ENCODE results near the gene STYXL2.

The STYXL2 gene

DNA sequence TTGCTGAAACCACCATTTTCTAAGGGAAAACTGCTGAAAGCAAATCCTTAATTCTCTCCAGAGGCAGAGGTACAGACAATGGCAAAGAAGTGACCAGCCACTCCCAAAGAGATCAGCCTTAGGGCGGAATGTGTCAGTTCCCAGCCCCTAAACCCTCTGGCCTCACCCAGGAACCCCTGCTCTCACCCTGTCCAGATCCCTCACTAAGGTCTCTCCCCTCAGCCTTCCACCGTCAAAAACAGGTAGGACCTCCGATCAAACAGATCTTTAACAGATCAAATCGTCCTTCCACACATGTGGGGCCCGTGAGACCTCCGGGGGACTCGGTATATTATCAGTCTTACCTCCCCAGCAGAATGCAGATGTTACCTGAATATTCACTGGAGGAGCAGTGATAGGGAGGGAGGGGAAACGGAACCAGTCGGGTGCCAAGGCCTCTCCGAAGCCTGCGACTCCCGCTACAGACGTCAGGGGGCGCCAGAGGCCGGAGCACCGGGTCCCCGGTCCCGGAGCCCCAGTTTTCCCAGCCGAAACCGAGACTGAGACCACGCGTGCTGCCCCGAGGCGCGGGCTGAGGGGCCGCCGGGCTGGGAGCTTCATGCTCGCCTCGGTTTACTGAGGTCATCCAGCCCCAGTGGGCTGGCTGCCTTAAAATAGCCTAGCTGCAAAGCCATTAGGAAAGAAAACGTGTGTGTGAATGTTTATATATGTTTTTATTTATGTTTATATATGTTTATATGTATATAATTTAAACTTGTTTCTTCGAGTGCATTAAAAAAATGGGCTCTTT lies 27.3 kb upstream of the STYXL2 start:
- DNase-seq (ENCODE audit: low spot score in 2 of 2) (peak; percentile 79 to 93), ATAC-seq (ENCODE audit: low read depth) (peak; percentile 93)
- H3K9me3 Mint-ChIP-seq: no peaks in the 10 kb centered on the region
- H3K27ac Mint-ChIP-seq: no peak overlapping the region
- peaks cover 10% of the 10 kb centered on the region for H3K27me3 Mint-ChIP-seq
- H3K4me3 Mint-ChIP-seq: no peak overlapping the region
- H3K36me3 Mint-ChIP-seq: no peaks in the 10 kb centered on the region
- H3K4me1 Mint-ChIP-seq: peaks cover 5% of the 10 kb centered on the region

DNA sequence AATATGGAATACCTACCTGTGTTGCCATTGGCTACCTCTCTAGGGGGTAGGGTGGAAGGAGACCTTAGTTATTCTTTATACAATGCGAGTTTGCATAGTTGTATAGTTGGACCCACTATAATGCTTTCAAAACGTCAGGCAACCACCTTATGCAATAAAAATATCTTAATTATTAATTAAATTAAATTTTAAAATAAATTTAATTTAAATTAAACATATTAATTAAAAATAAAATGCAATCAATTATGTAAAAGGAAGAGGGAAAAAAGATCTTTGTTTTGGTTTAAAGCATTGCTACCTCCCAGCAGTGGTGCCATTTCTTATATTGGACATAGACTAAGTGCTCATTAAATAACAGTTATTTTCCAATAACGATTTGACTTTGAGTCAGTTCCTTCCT lies 26.0 kb upstream of the STYXL2 start:
- no peaks in the 10 kb centered on the region for H3K9me3 Mint-ChIP-seq
- H3K27ac Mint-ChIP-seq: no peak overlapping the region
- peaks cover 10% of the 10 kb centered on the region for H3K27me3 Mint-ChIP-seq
- no peaks in the 10 kb centered on the region for H3K36me3 Mint-ChIP-seq
- ATAC-seq (ENCODE audit: low read depth) (no peak), DNase-seq (ENCODE audit: low spot score in 2 of 2) (no peak)
- peaks cover 5% of the 10 kb centered on the region for H3K4me1 Mint-ChIP-seq
- no peak overlapping the region for H3K4me3 Mint-ChIP-seq

DNA sequence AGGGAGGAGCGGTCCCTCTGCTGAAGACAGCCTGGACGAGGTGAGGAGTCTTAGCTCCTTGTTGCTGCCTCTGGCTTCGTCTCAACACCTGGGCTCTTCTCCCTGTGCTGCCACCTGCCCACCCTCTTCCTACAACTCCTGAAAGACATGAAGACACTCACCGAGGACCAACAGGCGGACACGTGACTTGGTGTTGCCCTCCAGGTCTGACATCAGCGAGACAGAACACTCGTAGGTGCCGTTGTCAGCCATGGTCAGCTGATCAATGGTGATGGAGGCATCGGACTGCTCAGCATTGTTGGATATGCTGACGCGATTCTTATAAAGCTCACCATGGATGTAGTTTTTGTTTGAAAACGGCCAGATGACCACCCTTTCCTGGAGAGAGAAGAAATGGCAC lies 25.1 kb upstream of the STYXL2 start:
- no peaks in the 10 kb centered on the region for H3K9me3 Mint-ChIP-seq
- peaks cover 10% of the 10 kb centered on the region for H3K27me3 Mint-ChIP-seq
- H3K27ac Mint-ChIP-seq: no peak overlapping the region
- DNase-seq (ENCODE audit: low spot score in 2 of 2): no peak
- no peaks in the 10 kb centered on the region for H3K36me3 Mint-ChIP-seq
- no peak for ATAC-seq (ENCODE audit: low read depth)
- H3K4me1 Mint-ChIP-seq: peaks cover 5% of the 10 kb centered on the region
- no peak overlapping the region for H3K4me3 Mint-ChIP-seq

DNA sequence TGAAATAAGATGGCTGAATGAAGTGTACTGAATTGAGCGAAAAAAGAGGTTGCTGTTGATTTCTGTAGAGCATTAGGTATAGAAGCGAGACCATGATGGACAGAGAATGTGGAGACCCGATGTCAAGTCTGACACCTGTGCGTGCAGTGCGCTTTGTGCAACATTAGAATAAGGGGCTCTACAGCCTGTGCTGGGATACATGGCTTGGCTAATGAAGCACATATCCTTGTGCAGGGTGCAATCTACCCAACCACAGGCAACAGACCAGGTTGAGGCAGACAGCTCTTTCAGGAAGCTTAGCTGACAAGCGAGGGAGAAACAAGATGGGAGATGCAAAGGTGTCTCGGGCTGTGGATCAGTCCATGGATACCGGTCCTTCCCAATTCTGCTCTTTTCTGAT lies 22.6 kb upstream of the STYXL2 start:
- Mint-ChIP-seq H3K36me3 (no peaks in the 10 kb centered on the region), H3K9me3 (no peaks in the 10 kb centered on the region), H3K27me3 (peaks cover 23% of the 10 kb centered on the region), H3K27ac (no peak overlapping the region), H3K4me1 (peaks cover 5% of the 10 kb centered on the region), H3K4me3 (no peak overlapping the region)
- ATAC-seq (ENCODE audit: low read depth) (no peak), DNase-seq (ENCODE audit: low spot score in 2 of 2) (no peak)

DNA sequence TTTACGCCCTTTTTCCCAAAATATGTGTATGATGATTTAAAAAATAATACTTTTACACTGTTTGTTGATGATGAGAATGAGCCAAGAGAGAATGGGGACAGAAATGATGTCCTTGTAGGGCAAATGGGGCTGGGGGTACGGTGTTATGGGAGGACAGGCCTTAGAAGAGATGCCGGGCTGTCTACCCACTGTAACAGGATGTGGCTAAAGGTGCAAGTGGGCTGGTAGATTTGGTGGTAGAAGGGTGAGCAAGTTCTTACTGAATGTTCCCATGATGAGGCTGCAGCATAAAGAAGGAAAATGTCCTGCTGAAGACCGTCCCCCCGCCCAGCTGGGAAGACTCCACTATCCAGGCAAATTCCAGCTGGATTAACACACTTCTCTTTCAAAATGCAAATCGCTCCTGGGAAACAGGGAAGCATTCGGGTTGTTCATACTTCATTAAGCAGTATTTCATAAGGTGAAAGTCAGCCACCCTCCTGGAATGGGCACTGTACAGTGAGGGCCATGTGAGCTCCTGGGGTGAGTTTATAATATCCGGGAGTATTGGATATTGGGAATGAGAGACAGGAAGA lies 17.7 kb upstream of the STYXL2 start:
- DNase-seq (ENCODE audit: low spot score in 2 of 2): no peak
- peaks cover 30% of the 10 kb centered on the region for H3K27me3 Mint-ChIP-seq
- peaks cover under 1% of the 10 kb centered on the region for H3K4me1 Mint-ChIP-seq
- H3K4me3 Mint-ChIP-seq: no peak overlapping the region
- no peak for ATAC-seq (ENCODE audit: low read depth)
- no peaks in the 10 kb centered on the region for H3K36me3 Mint-ChIP-seq
- H3K9me3 Mint-ChIP-seq: no peaks in the 10 kb centered on the region
- no peak overlapping the region for H3K27ac Mint-ChIP-seq

DNA sequence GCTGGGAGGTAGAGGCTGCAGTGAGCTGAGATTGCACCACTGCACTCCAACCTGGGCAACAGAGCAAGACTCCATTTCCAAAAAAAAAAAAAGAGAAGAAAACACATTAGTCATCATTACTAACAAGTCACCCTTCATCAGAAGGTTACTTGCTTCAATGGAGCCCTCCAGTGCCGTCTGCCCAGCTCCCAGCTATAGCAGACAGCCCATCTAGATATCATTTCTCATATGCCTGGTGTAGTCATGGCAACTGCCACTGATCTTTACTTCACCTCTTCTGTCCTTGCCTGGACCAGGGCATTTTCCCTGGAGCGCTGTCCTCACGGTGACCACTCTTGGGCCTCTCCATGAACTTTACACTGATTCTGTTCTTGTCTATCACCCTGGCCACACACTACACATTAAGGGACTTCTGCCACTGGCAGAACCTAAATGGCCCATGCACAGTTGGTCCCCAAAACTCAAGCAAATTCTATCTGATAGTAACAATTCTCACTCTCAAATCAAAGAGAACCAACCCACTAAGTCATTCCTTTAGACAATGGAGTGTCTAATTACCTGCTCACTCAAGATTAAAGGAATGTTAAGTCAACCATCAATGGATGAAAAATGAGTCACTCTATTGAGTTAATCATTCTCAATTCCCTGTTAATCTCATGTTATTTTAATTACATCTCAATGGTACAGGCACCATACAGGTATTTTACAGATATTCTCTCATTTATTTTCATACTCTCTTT lies 16.6 kb upstream of the STYXL2 start:
- no peak for DNase-seq (ENCODE audit: low spot score in 2 of 2)
- Mint-ChIP-seq H3K4me1 (no peaks in the 10 kb centered on the region), H3K9me3 (no peaks in the 10 kb centered on the region), H3K27me3 (peaks cover 36% of the 10 kb centered on the region), H3K36me3 (no peaks in the 10 kb centered on the region), H3K4me3 (no peak overlapping the region), H3K27ac (no peak overlapping the region)
- ATAC-seq (ENCODE audit: low read depth): no peak

DNA sequence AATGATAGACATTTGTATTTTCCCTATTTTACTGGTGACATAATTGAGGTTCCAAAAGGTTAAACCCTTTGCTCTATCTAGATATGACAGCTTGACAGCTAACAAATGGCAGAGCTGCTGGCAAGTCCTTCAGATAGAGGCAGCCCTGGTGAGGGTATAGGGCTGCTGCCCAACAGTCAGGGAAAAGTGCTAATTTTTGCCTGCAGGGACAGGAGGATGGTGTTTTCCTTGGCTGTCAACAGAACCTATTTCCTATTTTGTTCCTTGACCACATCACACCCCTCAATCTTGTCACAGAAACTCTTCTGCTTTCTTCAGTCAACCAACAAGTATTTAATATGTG lies 16.0 kb upstream of the STYXL2 start:
- H3K36me3 Mint-ChIP-seq: no peaks in the 10 kb centered on the region
- no peak for DNase-seq (ENCODE audit: low spot score in 2 of 2)
- no peak overlapping the region for H3K4me3 Mint-ChIP-seq
- H3K4me1 Mint-ChIP-seq: no peaks in the 10 kb centered on the region
- peaks cover 37% of the 10 kb centered on the region for H3K27me3 Mint-ChIP-seq
- ATAC-seq (ENCODE audit: low read depth): no peak
- H3K9me3 Mint-ChIP-seq: no peaks in the 10 kb centered on the region
- no peak overlapping the region for H3K27ac Mint-ChIP-seq

DNA sequence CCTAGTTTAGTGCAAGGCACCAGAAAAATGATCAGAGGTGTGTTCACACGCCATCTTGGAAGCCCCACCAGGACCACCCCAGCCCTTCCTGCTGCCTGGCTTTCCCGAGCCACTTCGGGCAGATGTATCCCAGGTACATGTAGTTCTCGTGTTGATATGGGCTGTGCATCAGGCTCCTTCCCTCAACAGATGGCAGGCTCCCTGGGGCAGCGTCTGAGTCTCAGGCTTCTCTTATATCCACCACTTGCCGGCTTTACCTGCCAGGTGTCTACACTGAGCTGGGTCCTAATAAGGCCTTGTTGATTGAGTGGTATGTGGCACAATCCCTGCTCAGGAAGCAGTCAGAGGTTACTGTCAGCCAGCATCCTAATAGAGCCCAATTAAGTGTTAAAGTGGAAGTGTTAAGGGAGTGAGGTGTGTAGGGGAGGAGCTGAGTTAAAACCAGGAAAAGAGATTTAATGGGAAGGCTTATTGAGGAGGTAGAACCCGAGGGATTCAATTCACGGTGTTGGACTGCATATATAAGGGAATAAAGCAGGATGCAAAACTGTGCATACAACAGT lies 12.2 kb upstream of the STYXL2 start:
- no peaks in the 10 kb centered on the region for H3K9me3 Mint-ChIP-seq
- no peak overlapping the region for H3K27ac Mint-ChIP-seq
- ATAC-seq (ENCODE audit: low read depth): no peak
- no peak overlapping the region for H3K4me3 Mint-ChIP-seq
- no peak for DNase-seq (ENCODE audit: low spot score in 2 of 2)
- H3K27me3 Mint-ChIP-seq: peaks cover 22% of the 10 kb centered on the region
- H3K4me1 Mint-ChIP-seq: no peaks in the 10 kb centered on the region
- no peaks in the 10 kb centered on the region for H3K36me3 Mint-ChIP-seq

DNA sequence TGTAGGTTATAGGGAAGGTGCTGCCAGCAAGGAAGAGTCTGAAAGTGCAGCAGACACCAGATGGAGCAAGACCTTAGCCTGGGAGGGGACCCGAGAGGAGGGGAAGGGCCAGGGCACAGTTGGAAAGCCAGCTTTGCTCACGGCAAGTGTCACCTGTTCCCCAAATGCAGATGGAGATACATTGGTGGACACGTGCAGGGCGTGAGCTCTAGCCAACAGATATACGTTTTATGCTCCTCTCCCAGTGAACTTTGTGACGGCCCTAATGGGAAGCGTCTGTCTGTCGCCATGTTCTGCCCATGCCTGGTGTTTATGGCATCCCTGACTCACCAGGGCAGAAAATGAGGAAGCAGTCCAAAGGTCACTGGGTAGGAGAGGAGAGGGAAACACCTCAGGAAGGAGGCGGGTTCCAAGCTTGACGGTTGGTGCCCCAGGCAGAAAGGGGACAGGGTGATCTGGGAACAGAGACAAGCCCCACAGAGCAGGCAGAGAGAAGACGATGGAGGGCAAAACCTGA lies 11.3 kb upstream of the STYXL2 start:
- no peak overlapping the region for H3K4me3 Mint-ChIP-seq
- H3K27ac Mint-ChIP-seq: no peak overlapping the region

DNA sequence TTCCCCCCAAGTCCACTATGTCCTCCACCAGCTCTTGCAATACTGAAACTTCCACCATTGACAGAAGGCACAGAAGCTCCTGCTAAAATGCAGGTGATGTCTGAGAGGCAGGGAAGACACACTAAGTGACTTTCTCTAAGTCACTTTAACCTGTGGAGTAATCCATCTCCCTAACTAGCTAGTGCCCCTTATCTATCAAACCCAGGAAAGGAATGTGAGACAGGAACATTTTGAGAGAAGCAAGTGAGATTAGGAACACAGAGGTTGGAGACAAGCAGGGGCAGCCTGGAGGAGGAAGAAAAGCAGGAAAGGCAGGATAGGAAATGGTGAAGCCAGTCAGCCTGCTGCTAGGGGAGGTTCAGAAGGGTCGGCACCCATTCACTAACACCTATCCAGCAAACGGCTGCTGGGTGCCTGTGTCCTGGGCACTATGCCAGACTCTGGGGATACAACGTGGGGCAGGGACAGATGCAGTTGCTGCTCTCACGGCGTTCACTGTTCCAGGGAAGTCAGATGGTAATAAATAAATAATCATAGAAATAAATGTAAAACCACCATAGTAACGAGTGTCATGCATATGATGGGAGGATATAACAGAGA lies 10.7 kb upstream of the STYXL2 start:
- Mint-ChIP-seq H3K4me1 (no peaks in the 10 kb centered on the region), H3K27me3 (peaks cover 19% of the 10 kb centered on the region), H3K36me3 (no peaks in the 10 kb centered on the region), H3K27ac (no peak overlapping the region), H3K9me3 (no peaks in the 10 kb centered on the region), H3K4me3 (no peak overlapping the region)
- ATAC-seq (ENCODE audit: low read depth) (no peak), DNase-seq (ENCODE audit: low spot score in 2 of 2) (no peak)

More for the DNA sequence above, 11.3 kb upstream of the STYXL2 start:
- no peaks in the 10 kb centered on the region for H3K9me3 Mint-ChIP-seq
- H3K27me3 Mint-ChIP-seq: peaks cover 19% of the 10 kb centered on the region
- no peaks in the 10 kb centered on the region for H3K4me1 Mint-ChIP-seq
- no peak for ATAC-seq (ENCODE audit: low read depth)
- no peaks in the 10 kb centered on the region for H3K36me3 Mint-ChIP-seq
- no peak for DNase-seq (ENCODE audit: low spot score in 2 of 2)

DNA sequence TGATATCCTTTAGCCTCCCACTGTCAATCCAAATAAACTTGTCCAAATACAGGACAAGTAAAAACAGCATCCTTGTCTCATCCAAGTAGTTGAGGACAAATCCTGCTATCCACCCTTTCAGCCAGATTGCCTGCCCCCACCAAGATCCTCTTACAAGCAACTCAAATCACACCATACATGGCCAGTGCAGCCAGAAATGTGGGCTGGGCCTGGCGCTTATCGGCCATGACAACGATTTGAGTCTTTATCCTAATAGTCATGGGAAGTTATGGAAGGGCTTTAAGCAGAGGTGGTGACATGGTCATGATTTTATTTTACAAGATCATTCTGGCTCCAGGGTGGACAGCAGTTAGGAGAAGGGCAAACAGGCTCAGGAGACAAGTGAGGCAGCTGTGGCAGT lies 10.0 kb upstream of the STYXL2 start:
- H3K27me3 Mint-ChIP-seq: peaks cover 17% of the 10 kb centered on the region
- no peak for ATAC-seq (ENCODE audit: low read depth)
- H3K9me3 Mint-ChIP-seq: no peaks in the 10 kb centered on the region
- no peak overlapping the region for H3K27ac Mint-ChIP-seq
- no peaks in the 10 kb centered on the region for H3K36me3 Mint-ChIP-seq
- DNase-seq (ENCODE audit: low spot score in 2 of 2): no peak
- no peaks in the 10 kb centered on the region for H3K4me1 Mint-ChIP-seq
- no peak overlapping the region for H3K4me3 Mint-ChIP-seq

DNA sequence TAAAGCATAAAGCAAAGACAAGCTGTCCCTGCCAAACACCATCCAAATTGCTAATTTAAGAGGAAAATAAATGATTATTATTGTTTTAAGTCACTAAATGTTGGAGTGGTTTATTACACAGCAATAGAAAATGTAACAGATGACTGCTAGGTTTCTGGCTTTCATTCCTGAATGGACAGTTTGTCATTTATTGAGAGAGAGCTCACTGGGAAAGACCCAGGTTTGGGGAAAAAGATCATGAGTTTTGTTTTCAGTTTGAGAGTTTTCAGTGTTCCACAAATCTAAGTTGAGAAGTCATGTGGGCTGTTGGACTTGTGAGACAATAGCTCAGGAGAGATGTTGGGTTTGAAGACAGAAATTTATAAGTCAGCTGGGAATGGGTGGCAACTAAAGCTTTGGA lies 9.1 kb upstream of the STYXL2 start:
- Mint-ChIP-seq H3K4me1 (peaks cover 3% of the 10 kb centered on the region), H3K27ac (no peak overlapping the region), H3K9me3 (peaks cover 1% of the 10 kb centered on the region), H3K4me3 (no peak overlapping the region), H3K27me3 (peaks cover 17% of the 10 kb centered on the region), H3K36me3 (no peaks in the 10 kb centered on the region)
- no peak for ATAC-seq (ENCODE audit: low read depth)
- no peak for DNase-seq (ENCODE audit: low spot score in 2 of 2)

DNA sequence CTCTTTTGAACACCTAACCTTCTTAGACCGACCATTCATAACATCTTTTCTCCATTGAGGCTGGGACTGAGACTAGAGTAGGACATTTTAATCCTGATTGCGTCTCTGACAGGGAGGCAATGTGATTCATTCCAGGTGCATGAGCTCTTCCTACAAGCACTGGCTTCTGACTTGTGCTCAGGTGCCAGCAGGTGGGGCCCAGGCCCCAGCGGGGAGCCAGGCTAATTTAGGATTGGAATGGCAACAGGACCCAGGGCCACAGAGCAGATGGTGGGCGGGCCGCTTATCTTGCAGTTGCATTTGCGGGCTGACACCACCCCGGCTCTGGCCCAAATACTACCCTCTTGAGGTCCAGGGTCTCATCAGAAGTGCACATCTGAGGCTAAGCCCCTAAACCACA lies 7.8 kb upstream of the STYXL2 start:
- H3K4me3 Mint-ChIP-seq: no peak overlapping the region
- peaks cover 9% of the 10 kb centered on the region for H3K27me3 Mint-ChIP-seq
- H3K4me1 Mint-ChIP-seq: peaks cover 10% of the 10 kb centered on the region
- no peak for DNase-seq (ENCODE audit: low spot score in 2 of 2)
- peaks cover 1% of the 10 kb centered on the region for H3K9me3 Mint-ChIP-seq
- no peak for ATAC-seq (ENCODE audit: low read depth)
- no peaks in the 10 kb centered on the region for H3K36me3 Mint-ChIP-seq
- no peak overlapping the region for H3K27ac Mint-ChIP-seq

DNA sequence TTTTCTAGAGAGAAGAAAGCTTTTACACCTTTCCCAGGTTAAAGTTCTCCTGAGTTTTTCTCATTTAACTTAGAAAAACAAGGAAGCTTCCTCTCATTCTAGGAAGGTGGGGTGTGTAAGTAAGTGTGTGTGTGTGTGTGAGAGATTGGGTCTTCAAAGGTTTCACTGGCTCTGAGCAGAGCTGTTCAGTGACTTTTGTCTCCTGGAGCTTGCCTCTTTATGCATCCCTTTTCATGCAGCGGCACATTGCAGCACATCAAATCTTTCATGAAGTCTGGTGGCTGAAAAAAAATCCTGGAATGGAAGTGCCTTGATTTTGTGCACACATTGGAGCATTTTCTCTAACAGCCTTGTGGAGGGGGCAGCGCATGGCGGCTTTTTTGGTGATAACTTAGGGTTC lies 7.1 kb upstream of the STYXL2 start:
- Mint-ChIP-seq H3K36me3 (no peaks in the 10 kb centered on the region), H3K27ac (no peak overlapping the region), H3K9me3 (peaks cover 1% of the 10 kb centered on the region), H3K4me1 (peaks cover 10% of the 10 kb centered on the region), H3K4me3 (no peak overlapping the region), H3K27me3 (peaks cover 5% of the 10 kb centered on the region)
- DNase-seq (ENCODE audit: low spot score in 2 of 2) (no peak), ATAC-seq (ENCODE audit: low read depth) (no peak)
